HG03280 (cell line): ENCODE data around the gene ZNF581.

Experiments
- ATAC-seq: cut with Tn5 transposase; IDR thresholded peaks from one replicate; pipeline ENCODE4 v1.9.1; 2021; ENCODE audit warnings: mild to moderate bottlenecking, moderate library complexity; ENCODE audit not compliant: unreplicated experiment

The ZNF581 gene

GRCh38 chr19:55661826-55662225 is 18.4 kb downstream of the ZNF581 start:
- no peak for ATAC-seq

GRCh38 chr19:55663846-55664536 is 20.5 kb downstream of the ZNF581 start:
- ATAC-seq: no peak

GRCh38 chr19:55666343-55667005 is 23.0 kb downstream of the ZNF581 start:
- no peak for ATAC-seq

GRCh38 chr19:55667006-55667381 is 23.5 kb downstream of the ZNF581 start:
- no peak for ATAC-seq

- ATAC-seq: no peak
Measured at GRCh38 chr19:55667511-55667910, 24.1 kb downstream of the ZNF581 start.

GRCh38 chr19:55667958-55668357 is 24.5 kb downstream of the ZNF581 start:
- no peak for ATAC-seq

GRCh38 chr19:55668603-55669348 is 25.3 kb downstream of the ZNF581 start:
- no peak for ATAC-seq

GRCh38 chr19:55669418-55670279 is 26.2 kb downstream of the ZNF581 start:
- ATAC-seq: no peak

- ATAC-seq: no peak
Measured at GRCh38 chr19:55670280-55671053, 27.0 kb downstream of the ZNF581 start.

- ATAC-seq: no peak
Measured at GRCh38 chr19:55671054-55671378, 27.6 kb downstream of the ZNF581 start.

GRCh38 chr19:55672418-55672817 is 29.0 kb downstream of the ZNF581 start:
- no peak for ATAC-seq

GRCh38 chr19:55673465-55673864 is 30.0 kb downstream of the ZNF581 start:
- no peak for ATAC-seq

GRCh38 chr19:55673889-55674288 is 30.4 kb downstream of the ZNF581 start:
- no peak for ATAC-seq

- ATAC-seq: no peak
Measured at GRCh38 chr19:55674459-55674840, 31.0 kb downstream of the ZNF581 start.

- peak; percentile 75 for ATAC-seq
Measured at GRCh38 chr19:55674841-55675660, 31.6 kb downstream of the ZNF581 start, which contains the start of gene EPN1. EPN1 (plus strand) TSS chr19:55675226; CDS start chr19:55678628, 3,402 bp downstream.

GRCh38 chr19:55675661-55676354 is 32.4 kb downstream of the ZNF581 start:
- ATAC-seq: no peak

GRCh38 chr19:55676383-55676782 is 32.9 kb downstream of the ZNF581 start:
- ATAC-seq: no peak

- ATAC-seq: no peak
Measured at GRCh38 chr19:55676889-55677505, 33.5 kb downstream of the ZNF581 start.
